ENCODE data around the gene CFAP54.

DNA sequence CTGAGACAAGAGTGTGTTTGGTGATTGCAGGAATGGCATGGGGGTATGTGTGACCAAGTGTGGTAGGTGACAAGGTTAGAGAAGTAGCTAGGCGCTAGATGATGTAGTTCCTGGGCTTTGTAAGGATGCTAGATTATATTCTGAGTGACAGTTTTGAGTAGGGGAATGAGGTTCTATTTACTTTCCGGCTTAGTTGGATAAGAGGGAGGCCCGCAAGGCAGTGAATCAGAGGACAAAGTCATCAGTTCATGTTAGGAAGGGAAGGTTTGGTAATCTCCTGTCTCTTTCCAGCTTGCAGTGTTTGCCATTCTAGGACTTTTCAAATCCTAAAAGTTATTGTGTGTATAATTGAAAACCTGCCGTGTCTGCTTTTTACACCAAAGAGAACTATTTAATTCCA, 45.0 kb downstream of the CFAP54 start:
- TF ChIP-seq, protein P1, sequence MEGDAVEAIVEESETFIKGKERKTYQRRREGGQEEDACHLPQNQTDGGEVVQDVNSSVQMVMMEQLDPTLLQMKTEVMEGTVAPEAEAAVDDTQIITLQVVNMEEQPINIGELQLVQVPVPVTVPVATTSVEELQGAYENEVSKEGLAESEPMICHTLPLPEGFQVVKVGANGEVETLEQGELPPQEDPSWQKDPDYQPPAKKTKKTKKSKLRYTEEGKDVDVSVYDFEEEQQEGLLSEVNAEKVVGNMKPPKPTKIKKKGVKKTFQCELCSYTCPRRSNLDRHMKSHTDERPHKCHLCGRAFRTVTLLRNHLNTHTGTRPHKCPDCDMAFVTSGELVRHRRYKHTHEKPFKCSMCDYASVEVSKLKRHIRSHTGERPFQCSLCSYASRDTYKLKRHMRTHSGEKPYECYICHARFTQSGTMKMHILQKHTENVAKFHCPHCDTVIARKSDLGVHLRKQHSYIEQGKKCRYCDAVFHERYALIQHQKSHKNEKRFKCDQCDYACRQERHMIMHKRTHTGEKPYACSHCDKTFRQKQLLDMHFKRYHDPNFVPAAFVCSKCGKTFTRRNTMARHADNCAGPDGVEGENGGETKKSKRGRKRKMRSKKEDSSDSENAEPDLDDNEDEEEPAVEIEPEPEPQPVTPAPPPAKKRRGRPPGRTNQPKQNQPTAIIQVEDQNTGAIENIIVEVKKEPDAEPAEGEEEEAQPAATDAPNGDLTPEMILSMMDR (IDR thresholded peaks at IDR 0.05) = no peak
- no peak for TF ChIP-seq POLR2A (IDR thresholded peaks at IDR 0.05)
